HG03196 (cell line): ENCODE measurements around the gene UBC.
"Not testable (repeated sequence)": the region's sequence is repeated elsewhere in the genome, so short reads cannot be mapped to it uniquely, and the experiment has no call there.

Source experiments
- ATAC-seq: cut with Tn5 transposase; IDR thresholded peaks from one replicate; pipeline ENCODE4 v1.9.1; 2021; ENCODE audit not compliant: unreplicated experiment

UBC gene

DNA sequence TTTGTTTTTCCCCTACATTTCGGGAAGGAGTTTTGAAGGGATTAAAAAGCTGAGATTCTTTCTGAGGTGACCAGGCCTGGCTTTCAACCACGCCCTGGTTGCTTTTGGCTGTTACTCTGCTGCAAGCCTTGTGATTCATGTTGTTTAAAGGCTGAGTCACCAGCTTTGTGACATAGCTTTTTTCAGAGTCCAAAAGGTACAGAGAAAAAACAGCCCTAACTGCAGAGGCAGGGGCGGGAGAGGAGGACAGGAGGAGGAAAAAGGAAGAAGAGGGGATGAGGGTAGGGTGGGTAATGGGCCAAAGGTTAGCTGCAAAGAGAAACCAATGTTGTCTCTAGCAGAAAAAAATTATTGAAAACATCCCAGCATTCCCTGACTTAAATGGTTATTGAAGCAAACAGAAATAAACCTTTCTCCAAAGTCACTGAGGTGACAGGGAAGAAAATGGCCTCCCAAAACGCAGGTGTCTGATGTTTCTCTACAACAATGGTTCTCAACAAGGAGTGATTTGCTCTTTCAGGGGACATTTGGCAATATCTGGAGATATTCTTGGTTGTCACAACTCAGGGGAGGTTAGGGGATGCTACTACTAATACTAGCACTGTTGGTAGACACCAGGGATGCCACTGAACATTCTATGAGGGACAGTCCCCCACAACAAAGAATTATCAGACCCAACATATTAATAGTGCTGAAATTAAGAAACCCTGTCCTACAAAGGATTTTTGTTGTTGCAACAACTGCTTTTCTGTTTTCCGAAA is 2.1 kb upstream of the UBC start:
- ATAC-seq, result no peak

DNA sequence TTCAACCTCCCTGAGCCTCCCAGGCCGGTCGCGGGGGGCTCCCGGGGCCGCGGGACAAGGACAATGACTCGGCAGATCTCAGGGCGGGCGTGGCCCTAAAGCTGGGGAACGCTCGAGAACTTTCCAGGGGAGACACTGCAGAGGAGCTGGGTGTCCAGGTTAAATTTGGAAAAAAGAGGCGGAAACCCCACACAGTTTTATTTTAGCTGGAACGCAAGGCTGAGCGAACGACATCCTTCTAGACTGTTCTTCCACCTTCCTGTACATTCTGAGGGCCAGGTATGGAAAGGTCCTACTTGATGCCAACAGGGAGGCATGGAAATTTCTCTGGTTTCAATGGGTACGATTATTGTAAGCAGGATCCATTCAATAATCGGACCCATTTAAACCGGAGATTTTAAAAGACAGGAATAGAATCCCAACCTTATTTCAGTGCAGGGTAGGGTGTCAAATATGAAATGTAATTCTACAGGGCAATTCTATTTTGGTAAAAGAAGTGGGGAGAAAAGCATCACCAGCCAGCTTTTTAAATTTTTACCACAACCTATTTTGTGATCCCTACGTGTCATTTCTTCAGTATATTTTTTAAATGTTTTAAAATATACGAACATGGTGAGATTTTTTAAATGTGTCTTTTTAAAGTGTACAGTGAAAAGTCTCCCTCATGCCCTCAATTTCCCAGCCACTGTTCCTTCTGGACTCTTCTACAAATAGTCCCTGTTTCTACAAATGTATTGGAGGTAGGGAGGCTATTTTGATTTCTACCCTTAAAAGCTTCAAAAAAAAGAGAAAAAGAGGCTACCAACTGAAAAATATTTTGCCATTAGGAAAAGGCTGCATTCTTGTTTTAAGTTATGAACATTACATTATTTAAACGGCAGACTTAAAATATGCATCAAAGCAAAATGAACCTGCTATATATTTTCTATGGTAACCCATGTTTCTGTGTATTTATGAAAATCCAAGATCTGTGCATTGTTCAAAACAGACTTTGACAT is 1.1 kb upstream of the UBC start:
- peak; percentile 3 for ATAC-seq

DNA sequence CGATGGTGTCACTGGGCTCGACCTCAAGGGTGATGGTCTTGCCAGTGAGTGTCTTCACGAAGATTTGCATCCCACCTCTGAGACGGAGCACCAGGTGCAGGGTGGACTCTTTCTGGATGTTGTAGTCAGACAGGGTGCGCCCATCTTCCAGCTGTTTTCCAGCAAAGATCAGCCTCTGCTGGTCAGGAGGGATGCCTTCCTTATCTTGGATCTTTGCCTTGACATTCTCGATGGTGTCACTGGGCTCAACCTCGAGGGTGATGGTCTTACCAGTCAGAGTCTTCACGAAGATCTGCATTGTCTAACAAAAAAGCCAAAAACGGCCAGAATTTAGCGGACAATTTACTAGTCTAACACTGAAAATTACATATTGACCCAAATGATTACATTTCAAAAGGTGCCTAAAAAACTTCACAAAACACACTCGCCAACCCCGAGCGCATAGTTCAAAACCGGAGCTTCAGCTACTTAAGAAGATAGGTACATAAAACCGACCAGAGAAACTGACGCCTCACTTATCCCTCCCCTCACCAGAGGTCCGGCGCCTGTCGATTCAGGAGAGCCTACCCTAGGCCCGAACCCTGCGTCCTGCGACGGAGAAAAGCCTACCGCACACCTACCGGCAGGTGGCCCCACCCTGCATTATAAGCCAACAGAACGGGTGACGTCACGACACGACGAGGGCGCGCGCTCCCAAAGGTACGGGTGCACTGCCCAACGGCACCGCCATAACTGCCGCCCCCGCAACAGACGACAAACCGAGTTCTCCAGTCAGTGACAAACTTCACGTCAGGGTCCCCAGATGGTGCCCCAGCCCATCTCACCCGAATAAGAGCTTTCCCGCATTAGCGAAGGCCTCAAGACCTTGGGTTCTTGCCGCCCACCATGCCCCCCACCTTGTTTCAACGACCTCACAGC is 717 bp downstream of the UBC start:
- ATAC-seq, result peak; percentile 21

DNA sequence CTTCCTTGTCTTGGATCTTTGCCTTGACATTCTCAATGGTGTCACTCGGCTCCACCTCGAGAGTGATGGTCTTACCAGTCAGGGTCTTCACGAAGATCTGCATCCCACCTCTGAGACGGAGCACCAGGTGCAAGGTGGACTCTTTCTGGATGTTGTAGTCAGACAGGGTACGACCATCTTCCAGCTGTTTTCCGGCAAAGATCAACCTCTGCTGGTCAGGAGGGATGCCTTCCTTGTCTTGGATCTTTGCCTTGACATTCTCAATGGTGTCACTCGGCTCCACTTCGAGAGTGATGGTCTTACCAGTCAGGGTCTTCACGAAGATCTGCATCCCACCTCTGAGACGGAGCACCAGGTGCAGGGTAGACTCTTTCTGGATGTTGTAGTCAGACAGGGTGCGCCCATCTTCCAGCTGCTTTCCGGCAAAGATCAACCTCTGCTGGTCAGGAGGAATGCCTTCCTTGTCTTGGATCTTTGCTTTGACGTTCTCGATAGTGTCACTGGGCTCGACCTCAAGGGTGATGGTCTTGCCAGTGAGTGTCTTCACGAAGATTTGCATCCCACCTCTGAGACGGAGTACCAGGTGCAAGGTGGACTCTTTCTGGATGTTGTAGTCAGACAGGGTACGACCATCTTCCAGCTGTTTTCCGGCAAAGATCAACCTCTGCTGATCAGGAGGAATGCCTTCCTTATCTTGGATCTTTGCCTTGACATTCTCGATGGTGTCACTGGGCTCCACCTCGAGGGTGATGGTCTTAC is 1.7 kb downstream of the UBC start:
- not testable (repeated sequence) for ATAC-seq

DNA sequence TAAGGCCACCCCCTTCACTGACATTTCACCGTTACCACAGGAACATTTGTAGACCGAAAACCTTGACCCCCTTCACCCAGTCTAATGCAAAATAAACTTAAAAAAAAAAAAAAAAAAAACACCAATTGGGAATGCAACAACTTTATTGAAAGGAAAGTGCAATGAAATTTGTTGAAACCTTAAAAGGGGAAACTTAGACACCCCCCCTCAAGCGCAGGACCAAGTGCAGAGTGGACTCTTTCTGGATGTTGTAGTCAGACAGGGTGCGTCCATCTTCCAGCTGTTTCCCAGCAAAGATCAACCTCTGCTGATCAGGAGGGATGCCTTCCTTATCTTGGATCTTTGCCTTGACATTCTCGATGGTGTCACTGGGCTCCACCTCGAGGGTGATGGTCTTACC is 2.9 kb downstream of the UBC start:
- not testable (repeated sequence) for ATAC-seq

DNA sequence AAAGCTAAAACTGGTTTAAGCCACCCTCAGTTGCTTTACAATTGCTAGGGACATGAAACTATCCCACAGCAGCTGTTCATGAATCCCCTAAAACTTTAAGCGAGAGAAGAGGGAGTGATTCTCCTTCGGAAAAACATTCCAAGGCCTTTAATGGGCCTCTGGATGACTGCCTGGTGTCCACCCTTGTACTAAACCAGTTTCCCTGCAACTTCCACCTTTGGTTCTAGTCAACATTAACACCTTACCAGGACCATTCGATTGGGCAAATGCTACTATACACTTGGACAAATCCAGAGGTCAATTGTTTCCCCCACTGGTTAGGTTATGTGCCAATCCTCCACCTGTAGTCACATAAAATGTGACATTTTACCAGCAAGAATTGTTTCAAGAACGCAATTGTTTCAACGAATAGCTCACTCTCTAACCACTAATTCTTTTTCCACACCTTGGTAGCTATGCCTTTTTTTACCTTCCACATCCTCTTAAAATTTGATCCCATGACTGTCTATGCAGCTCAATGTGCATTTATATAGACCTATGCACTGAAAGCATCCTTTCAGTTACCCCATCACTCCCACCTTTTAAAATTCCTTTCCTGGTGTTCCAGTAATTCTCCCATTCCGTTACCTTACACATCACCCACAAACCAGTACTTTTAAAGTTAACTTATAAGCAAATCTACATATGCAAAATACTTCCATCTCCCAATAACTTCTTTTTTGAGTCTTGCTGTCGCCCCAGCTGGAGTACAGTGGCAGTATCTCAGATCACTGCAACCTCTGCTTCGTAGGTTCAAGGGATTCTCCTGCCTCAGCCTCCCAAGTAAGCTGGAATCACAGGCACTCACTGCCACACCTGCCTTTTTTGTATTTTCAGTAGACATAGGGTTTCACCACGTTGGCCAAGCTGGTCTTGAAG is 3.6 kb downstream of the UBC start:
- ATAC-seq, result no peak

DNA sequence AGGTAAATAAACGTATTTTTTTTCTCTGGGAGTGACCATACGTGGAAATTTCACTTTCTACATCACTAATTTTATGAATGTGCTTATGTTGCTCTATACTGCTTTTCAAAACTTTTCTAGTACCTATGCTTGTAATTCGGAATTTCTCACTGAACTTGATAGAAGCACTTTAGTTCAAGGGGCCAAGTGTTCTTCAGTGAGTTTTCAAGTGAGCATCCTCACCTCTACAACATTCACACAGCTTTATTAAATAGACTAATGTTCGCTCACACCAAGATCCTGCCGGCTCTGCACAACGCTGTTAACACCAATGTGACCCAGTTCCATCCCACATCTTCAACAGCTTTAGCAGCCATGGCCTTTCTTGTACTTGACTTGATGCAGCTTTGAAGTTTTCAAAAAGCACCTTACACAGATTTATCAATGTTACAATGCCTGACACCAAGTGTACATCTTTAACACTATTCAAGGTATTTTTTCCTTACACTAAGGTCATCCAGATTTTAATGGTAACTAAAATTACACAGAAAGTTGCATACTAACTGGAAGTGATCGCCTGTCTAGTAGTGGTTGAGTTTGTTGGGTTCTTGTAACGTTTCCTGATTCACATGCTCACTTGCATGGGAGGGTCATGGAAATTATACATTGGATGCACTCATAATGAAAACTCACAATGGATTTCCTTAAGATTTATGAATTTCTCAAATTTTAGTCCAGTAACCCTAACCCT is 4.5 kb downstream of the UBC start:
- no peak for ATAC-seq

DNA sequence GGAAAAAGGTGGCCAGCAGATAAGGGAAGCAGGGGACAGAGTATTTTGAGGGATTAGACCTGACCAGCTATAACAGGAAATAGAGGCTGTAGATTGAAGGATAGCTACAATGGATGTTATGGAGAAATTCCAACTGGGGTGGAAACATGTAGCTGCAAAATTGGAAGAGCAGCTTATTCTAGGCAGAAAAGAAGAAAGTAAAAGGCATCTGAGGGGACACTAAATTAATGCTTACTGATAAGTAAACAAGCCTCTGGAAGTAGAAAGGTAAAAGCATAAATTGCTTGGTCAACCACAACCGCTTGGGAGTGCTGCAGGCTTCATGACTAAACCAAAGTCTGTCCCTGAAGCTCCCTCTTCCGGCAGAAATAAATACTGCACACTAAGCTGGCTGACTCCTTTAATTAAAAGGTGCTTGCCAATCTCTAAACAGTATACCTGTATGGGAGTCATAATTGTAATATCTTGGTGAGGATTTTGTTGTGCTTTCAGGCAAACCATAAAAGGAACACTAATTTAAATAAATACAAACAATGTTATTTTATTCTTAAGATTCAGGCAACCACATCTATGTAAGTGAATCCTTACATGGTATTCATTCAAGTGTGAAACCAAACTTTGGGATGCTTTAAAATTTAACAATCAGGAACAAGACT is 7.7 kb downstream of the UBC start:
- ATAC-seq, result peak; percentile 61

DNA sequence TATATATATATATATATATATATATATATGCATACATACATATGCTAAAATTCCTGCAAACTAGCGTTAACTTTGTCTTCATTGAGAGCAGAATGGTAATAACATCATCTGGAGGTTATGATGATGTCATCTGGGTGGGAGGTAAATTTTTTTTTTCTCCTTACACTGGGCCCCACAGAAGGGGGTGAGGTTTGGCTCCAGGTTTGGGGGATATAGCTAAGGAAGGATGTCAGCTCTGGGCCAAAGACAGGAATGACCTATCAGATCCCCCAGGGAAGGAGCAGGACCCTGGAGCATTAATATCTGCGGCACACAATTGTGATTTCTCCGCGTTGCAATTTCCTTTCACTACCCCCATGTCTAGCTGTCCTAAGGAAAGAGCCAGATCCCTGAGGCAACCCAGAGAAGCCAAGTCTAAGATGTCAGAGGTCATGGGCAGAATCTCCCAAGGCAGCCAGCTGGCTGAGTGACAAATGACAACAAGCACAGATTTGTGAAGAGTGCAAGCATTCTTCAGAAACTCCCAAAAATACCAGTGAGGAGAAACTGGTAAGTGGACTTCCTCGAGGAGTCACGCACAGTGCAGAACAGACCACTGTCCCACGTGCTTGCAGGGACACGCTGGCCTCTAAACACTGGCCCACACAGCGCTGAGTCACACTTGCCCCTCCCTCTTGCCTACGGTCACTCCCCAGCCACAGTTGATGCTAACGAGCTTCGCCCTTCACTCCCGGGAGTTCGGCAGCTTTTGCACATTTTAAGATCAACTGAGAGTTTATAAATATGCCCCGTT is 9.9 kb downstream of the UBC start:
- no peak for ATAC-seq

DNA sequence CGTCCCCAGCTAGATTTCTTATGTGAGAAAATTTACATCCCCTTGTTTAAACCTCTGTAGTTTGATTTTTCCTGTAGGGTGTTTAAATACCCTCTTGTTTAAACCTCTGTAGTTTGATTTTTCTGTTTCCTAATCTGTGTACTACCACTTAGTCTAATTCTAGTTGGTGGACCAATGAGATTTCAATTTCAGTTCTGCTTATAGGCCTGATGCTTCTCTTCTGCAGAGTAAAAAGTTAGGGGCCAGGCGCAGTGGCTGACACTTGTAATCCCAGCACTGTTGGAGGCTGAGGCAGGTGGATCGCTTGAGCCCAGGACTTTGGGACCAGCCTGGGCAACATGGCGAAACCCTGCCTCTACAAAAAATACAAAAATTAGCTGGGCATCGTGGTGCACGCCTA is 11.5 kb downstream of the UBC start:
- no peak for ATAC-seq

DNA sequence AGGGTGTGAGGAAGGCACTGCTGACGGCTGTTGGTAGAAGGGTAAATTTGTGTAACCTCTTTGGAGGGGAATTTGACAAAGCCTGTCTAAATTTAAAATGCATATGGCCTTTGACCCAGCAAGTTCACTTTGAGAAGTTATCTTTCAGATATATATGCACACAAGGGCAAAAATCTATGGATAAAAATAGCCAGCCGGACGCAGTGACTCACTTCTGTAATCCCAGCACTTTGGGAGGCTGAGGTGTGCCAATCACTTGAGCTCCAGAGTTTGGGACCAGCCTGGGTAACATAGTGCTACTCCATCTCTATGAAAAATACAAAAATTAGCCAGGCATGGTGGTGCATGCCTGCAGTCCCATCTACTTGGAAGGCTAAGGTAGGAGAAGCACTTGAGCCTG is 13.4 kb downstream of the UBC start:
- no peak for ATAC-seq

DNA sequence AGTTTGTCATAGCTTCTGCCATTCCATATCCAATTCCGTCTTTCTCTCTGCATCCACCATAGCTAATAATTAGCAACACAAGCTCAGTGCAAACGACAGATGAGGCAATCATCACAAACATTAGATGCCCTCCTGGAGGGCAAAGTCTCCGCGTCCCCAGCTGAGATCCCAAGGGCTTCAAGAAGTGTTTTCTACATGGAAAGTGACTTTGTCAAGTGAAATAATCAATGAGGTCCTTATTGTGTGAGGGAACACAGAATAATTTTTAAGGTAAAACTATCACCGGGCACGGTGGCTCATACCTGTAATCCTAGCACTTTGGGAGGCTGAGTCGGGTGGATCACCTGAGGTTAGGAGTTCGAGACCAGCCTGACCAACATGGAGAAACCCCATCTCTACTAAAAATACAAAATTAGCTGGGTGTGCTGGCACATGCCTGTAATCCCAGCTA is 14.1 kb downstream of the UBC start:
- ATAC-seq, result not testable (repeated sequence)

DNA sequence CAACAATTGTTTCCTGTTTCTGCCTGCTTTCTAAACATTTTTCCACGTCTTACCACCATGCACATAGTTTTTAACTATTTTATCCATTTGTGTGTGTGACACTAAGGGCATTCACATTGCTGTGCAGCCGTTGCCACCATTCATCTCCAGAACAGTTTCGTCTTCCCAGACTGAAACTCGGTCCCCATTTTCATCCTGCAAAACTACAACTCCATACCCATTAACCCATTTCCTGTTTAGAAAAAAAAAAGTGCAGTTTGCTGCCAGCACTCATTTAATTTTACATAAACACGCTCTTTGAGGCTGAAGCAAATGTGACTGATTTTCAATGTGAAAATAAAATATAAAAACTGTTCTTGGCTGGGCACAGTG is 15.5 kb downstream of the UBC start:
- ATAC-seq, result no peak

DNA sequence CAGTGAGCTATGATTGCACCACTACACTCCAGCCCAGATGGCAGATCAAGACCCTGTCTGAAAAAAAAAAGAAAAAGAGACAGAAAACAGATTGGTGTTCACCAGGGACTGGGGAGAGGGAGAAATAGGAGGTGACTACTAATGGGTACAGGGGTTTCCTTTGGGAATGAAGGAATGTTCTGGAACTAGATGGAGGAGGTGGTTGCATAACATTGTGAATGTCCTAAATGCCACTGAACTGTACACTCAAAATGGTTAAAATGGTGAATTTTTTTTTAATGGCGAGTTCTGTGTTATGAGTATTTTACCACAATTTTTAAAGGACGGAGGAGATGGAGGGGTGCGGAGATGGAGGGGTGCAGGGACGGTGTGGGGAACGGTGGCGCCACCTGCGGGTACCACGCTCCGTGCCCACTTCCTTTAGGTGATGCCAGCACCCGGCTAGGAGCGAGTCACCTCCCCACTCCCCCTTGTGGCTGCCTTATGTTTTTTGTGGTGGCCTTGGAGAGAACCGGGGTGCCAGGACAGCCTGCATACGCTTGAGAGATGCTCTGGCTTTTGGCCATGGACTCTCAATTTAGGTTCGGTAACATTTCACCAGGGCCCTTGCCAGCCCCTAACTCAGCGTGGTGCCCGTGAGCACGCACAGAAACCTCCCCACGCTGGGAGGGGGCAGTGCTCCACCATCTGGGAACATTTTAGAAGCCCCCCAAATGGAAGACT is 16.1 kb downstream of the UBC start:
- ATAC-seq, result peak; percentile 66

DNA sequence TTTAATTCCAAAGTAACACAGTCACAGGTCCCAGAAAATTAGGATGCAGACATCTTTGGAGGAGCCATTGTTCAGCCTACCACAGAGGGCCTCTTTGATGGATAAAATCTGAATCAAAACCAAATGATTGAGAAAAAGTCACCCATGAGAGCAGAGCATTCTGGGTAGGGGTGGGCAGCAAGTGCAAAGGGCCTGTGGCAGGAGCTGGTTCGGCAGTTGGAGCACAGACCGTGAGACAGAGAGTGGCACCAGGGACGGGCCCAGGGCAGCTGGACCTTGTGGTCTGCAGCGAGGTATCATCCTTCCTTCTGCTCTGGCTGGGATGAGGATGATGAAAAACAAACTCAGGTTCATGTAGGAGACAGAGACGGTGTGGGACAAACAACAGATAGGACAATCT is 18.0 kb downstream of the UBC start:
- no peak for ATAC-seq

DNA sequence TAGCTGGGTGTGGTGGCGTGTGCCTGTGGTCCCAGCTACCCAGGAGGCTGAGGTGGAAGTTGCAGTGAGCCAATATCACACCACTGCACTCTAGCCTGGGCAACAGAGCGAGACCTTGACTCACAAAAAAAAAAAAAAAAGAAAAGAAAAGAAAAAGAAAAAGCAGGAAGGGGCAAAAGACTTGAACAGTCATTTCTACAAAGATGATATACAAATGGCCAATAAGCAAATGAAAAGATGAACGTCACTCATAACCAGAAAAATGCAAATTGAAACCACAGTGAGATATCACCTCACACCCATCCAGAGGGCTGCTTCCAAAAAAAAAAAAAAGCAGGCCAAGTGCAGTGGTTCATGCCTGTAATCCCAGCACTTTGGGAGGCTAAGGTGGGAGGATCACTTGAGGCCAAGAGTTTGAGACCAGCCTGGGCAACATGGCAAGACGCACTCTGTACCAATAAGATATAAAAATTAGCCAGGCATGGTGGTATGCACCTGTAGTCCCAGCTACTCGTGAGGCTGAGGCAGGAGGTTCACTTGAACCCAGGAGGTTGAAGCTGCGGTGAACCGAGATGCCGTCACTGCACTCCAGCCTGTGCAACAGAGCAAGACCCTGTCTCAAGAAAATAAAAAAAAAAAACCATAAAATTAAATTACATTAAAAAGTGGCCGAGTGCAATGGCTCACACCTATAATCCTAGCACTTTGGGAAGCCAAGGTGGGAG is 20.5 kb downstream of the UBC start:
- no peak for ATAC-seq
